Common myeloid progenitor, CD34-positive (primary cell): Measurements from ENCODE around the gene TPMT.

Experiments used
- CTCF ChIA-PET: fragments of 350-600 bp; sonication (Branson Sonifier 250); formaldehyde crosslinking; loops from one replicate; lab custom pipeline; 2021; ENCODE audit warnings: antibody characterized with exemption; lab: Charles Lee
- POLR2A ChIA-PET: fragments of 350-600 bp; sonication (Branson Sonifier 250); formaldehyde crosslinking; loops from one replicate; lab custom pipeline; 2021; ENCODE audit warnings: antibody characterized with exemption; lab: Charles Lee
- DNase-seq, 3 donors: peaks; one replicate each; pipeline versions ENCODE4 v3.0.0 to v3.0.0-alpha.2; 2013
- H3K27ac ChIP-seq, 2 experiments: 1 replicate in 1 of 2; 2 replicates in 1 of 2; pipeline ENCODE4 v1.7.0; 2013; ENCODE audit warnings: inconsistent platforms in 2 of 2, low read length in 2 of 2, mild to moderate bottlenecking in 2 of 2, low read depth in 1 of 2, moderate library complexity in 1 of 2; ENCODE audit not compliant: severe bottlenecking in 2 of 2, insufficient read depth in 1 of 2, poor library complexity in 1 of 2
- H3K27me3 ChIP-seq, 5 experiments: replicated peaks in 2 of 5; 1 replicate in 3 of 5; 2 replicates in 2 of 5; pipeline versions ENCODE4 v1.6.1 to v1.7.0; 2013; ENCODE audit warnings: low read length in 4 of 5, mild to moderate bottlenecking in 2 of 5, moderate library complexity in 2 of 5, inconsistent platforms in 1 of 5; ENCODE audit not compliant: insufficient read depth in 5 of 5, control insufficient read depth in 4 of 5
- H3K36me3 ChIP-seq, 4 experiments: 1 replicate in 2 of 4; 2 replicates in 2 of 4; pipeline versions ENCODE4 v1.6.1 to v1.7.0; 2013; ENCODE audit warnings: low read length in 3 of 4, control low read depth in 1 of 4, mild to moderate bottlenecking in 1 of 4; ENCODE audit not compliant: control insufficient read depth in 4 of 4, insufficient read depth in 4 of 4
- H3K4me1 ChIP-seq, 4 experiments: 1 replicate in 3 of 4; 2 replicates in 1 of 4; pipeline versions ENCODE4 v1.6.1 to v1.7.1; 2013; ENCODE audit warnings: low read length in 3 of 4, mild to moderate bottlenecking in 3 of 4, control low read depth in 1 of 4, inconsistent platforms in 1 of 4, moderate library complexity in 1 of 4; ENCODE audit not compliant: control insufficient read depth in 4 of 4, insufficient read depth in 4 of 4; ENCODE audit errors: control extremely low read depth in 1 of 4
- H3K4me3 ChIP-seq, 7 experiments: 1 replicate in 4 of 7; 2 replicates in 3 of 7; pipeline versions ENCODE4 v1.5.1 to v1.7.0; 2013; ENCODE audit warnings: mild to moderate bottlenecking in 7 of 7, low read length in 6 of 7, moderate library complexity in 6 of 7, inconsistent platforms in 2 of 7, low read depth in 2 of 7, control low read depth in 1 of 7; ENCODE audit not compliant: insufficient read depth in 4 of 7, control insufficient read depth in 1 of 7; ENCODE audit errors: extremely low read depth in 1 of 7
- H3K9me3 ChIP-seq, 5 experiments: 1 replicate in 4 of 5; 2 replicates in 1 of 5; pipeline versions ENCODE4 v1.6.1 to v1.7.1; 2013; ENCODE audit warnings: low read length in 4 of 5, mild to moderate bottlenecking in 2 of 5, inconsistent platforms in 1 of 5, low read depth in 1 of 5, moderate library complexity in 1 of 5; ENCODE audit not compliant: control insufficient read depth in 4 of 5, insufficient read depth in 2 of 5; ENCODE audit errors: control extremely low read depth in 1 of 5
- WGBS: methylation state at CpG from one replicate; pipeline ENCODE4 v1.1.5; 2013; ENCODE audit not compliant: insufficient coverage; 5-methylcytosine and 5-hydroxymethylcytosine counted together

The TPMT gene

DNA sequence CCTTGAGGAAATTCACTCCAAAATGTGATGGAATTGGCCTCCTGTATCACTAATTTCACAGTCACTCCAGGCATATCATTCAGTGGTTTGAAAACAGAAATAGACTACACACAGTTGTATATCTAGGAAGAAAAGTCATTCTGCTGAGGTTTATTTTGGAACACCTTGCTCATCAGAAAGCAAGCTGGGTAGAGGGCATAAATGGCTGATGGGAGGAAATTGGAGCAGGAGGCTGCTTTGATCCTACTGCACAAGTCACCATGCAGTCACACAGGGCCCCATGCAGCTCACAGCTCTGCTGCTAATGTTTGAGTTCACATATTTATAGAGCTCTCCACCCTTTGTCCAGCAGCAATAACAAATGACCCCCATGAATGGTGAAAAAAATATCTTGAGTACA, 44.7 kb downstream of the TPMT start:
- POLR2A ChIA-PET: no interaction called here
- CTCF ChIA-PET: no interaction called here
- H3K27me3 ChIP-seq: no peaks in the 10 kb centered on the region
- no peaks in the 10 kb centered on the region for H3K36me3 ChIP-seq
- H3K4me1 ChIP-seq: peaks cover 0 to 2% (median 0%) of the 10 kb centered on the region in 4 experiments
- H3K9me3 ChIP-seq: peaks cover 2 to 14% (median 5%) of the 10 kb centered on the region in 5 experiments
- H3K27ac ChIP-seq: no peak overlapping the region
- no peak for DNase-seq
- no peak overlapping the region for H3K4me3 ChIP-seq

DNA sequence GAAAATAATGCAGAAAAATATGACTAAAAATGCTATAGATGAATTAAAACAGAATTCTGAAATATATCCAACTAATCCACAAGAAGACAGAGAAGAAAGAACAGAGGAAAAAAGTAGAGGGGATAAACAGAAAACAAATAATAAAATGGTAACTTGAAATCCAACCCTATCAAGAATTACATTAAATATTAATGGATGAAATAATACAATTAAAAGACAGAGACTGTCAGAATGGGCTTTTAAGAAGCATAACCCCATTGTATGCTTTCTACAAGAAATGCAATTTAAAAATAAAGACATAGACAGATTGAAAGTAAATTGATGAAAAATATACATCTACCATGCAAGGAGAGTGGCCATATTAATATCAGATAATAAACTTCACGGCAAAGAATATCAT, 47.8 kb downstream of the TPMT start:
- Histone ChIP-seq H3K9me3 (peaks cover 2 to 17% (median 5%) of the 10 kb centered on the region in 5 experiments), H3K27me3 (no peaks in the 10 kb centered on the region), H3K4me1 (peaks cover 0 to 11% (median 0%) of the 10 kb centered on the region in 4 experiments), H3K4me3 (no peak overlapping the region), H3K36me3 (no peaks in the 10 kb centered on the region), H3K27ac (no peak overlapping the region)
- no peak for DNase-seq
- no CpG with 5 or more reads among the region's 1 CpG for WGBS
- CTCF ChIA-PET: no interaction called here
- POLR2A ChIA-PET: no interaction called here

DNA sequence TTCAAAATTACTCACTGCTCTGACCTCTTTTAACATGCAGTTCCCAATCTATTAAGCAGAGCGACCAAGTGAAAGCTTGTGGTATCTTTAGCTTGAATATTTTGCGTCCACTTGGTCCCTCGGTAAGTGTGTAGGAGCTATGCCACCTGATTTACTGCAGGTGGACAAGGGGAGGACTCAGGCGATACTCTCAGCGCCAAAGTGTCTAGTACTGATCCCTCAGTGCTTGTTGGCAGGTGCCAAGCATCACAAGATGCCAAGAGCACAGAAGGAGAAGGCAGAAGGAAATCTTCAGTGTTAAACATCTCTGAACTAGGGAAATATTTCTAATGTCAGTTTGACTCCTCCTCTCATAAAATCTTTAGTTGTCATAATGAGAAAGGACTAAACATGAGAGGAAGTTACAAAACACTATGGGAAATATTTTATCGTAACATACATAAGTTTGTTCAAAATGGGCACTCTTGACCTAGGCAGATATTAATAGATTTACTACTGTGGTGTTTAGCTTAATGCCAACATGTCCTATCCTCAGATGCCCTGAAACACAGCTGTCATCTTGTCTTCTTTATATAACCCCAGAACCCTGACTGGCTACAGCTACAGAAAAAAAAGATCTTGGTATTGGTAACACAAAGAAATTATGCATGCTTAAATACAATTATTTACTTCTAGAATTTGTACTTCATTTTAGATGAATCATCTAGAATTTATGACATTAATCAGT, 51.9 kb downstream of the TPMT start:
- 98% methylated on average over 5 of the region's 6 CpGs for WGBS
- peak in 1 of 3 donors; percentile 14 for DNase-seq
- Histone ChIP-seq H3K4me3 (no peak overlapping the region), H3K4me1 (peaks cover 0 to 15% (median 3%) of the 10 kb centered on the region in 4 experiments), H3K27me3 (no peaks in the 10 kb centered on the region), H3K27ac (no peak overlapping the region), H3K9me3 (peaks cover 2 to 17% (median 5%) of the 10 kb centered on the region in 5 experiments), H3K36me3 (no peaks in the 10 kb centered on the region)
- POLR2A ChIA-PET: interaction anchor here (0.6 kb wide), 1 partner anchor 174 kb away, joined by 5 read pairs; no protein-coding TSS in a partner anchor
- CTCF ChIA-PET: interaction anchor here (2.4 kb wide), 1 partner anchor 20 kb away, joined by 8 read pairs; the partner anchor contains the start of gene NHLRC1

DNA sequence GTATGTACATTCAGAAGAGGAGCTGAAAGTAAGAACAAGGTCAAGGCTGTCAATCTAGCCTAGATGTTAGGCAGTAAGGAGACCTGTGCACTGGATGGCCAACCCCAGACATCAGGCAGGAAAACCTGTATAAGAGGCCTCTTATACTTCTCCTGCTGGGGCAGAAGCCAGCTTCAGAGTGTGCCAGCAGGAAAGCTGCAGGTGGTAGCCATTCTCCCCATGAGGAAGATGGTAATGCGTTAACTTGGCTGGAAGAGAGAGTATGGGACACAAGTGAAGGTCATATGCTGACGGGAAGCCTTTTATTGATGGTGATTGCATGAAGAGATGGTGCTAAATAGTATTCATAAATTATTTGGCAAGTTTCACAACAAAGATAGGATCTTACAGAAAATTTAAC, 53.0 kb downstream of the TPMT start:
- no peaks in the 10 kb centered on the region for H3K36me3 ChIP-seq
- no peaks in the 10 kb centered on the region for H3K27me3 ChIP-seq
- ChIA-PET POLR2A (no interaction called here), CTCF (interaction anchor here (2.4 kb wide), 1 partner anchor 21 kb away, joined by 8 read pairs; the partner anchor contains the start of gene NHLRC1)
- H3K27ac ChIP-seq: no peak overlapping the region
- DNase-seq: no peak
- WGBS: no CpG with 5 or more reads among the region's 2 CpGs
- no peak overlapping the region for H3K4me3 ChIP-seq
- H3K4me1 ChIP-seq: peaks cover 0 to 15% (median 3%) of the 10 kb centered on the region in 4 experiments
- peaks cover 0 to 9% (median 0%) of the 10 kb centered on the region in 5 experiments for H3K9me3 ChIP-seq

DNA sequence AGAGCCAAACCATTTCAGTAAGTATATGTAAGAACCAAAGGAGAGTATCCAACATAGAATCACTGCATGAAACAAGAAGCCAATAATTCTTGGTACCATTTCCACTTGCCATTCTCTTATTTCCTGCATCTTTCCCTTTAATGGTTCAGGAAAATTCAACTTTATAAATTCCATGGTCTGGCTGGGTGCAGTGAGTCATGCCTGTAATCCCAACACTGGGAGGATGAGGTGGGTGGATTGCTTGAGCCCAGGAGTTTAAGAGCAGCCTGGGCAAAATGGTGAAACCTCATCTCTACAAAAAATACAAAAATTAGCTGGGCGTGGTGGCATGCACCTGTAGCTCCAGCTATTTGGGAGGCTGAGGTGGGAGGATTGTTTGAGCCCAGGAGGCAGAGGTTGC, 53.6 kb downstream of the TPMT start:
- DNase-seq: no peak
- no peak overlapping the region for H3K27ac ChIP-seq
- H3K27me3 ChIP-seq: no peaks in the 10 kb centered on the region
- H3K4me1 ChIP-seq: peaks cover 0 to 15% (median 3%) of the 10 kb centered on the region in 4 experiments
- H3K36me3 ChIP-seq: no peaks in the 10 kb centered on the region
- no peak overlapping the region for H3K4me3 ChIP-seq
- peaks cover 0 to 9% (median 0%) of the 10 kb centered on the region in 5 experiments for H3K9me3 ChIP-seq
- ChIA-PET CTCF (interaction anchor here (2.4 kb wide), 1 partner anchor 21 kb away, joined by 8 read pairs; the partner anchor contains the start of gene NHLRC1), POLR2A (no interaction called here)
- whole genome bisulfite sequencing: no CpG with 5 or more reads among the region's 1 CpG

DNA sequence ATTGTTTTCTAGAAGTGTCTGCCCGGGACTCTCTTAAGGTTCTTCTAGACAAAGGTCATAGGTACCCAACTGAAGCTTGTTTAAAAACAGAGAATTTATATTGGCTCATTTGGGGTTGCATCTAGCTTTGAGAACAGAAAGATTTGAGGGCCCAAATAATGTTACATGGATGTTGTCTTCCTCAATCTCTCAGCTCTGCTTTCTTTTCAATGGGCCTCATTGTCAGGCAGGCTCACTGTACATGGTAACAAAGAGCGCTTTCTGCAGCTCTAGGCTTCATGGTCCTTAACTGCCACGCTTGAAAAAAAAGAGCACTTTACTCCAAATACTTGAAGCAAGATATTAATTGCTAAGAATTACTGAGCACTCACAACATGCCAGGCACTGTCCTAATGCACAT, 54.6 kb downstream of the TPMT start:
- ChIA-PET POLR2A (no interaction called here), CTCF (no interaction called here)
- no peak overlapping the region for H3K27ac ChIP-seq
- no peak for DNase-seq
- WGBS: 100% methylated on average over 2 of the region's 3 CpGs
- H3K9me3 ChIP-seq: peaks cover 0 to 3% (median 0%) of the 10 kb centered on the region in 5 experiments
- no peaks in the 10 kb centered on the region for H3K27me3 ChIP-seq
- H3K4me1 ChIP-seq: peaks cover 0 to 15% (median 3%) of the 10 kb centered on the region in 4 experiments
- no peaks in the 10 kb centered on the region for H3K36me3 ChIP-seq
- no peak overlapping the region for H3K4me3 ChIP-seq

DNA sequence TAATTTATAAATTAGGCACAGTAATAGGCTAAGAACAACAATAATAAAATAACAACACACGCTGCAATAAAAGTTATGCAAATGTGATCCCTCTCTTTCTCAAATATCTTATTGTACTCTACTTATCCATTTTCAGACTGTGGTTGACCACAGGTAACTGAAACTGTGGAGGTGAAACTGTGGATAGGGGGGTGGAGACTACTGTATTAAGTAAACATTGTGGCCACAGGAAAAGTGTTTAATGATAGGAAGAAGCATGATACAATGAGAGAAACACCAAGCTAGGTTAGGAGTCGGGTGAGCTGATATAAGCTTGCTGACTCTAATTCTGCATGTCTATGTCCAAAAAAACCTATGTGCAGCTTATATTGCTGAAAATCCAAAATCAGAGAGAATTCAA, 55.4 kb downstream of the TPMT start:
- ChIA-PET POLR2A (no interaction called here), CTCF (no interaction called here)
- Histone ChIP-seq H3K36me3 (no peaks in the 10 kb centered on the region), H3K27me3 (no peaks in the 10 kb centered on the region), H3K9me3 (peaks cover 0 to 2% (median 0%) of the 10 kb centered on the region in 5 experiments), H3K4me3 (no peak overlapping the region), H3K27ac (no peak overlapping the region), H3K4me1 (peaks cover 0 to 15% (median 3%) of the 10 kb centered on the region in 4 experiments)
- peak in 2 of 3 donors; percentile 14 to 33 for DNase-seq
- 14% methylated on average over 1 of the region's 2 CpGs for WGBS
